Fibroblast of mammary gland (primary cell): ENCODE data around the gene PRR35.
A peak's percentile ranks its signal among the peaks of the same experiment; 100 is the strongest.
"Not testable (repeated sequence)": the region's sequence is repeated elsewhere in the genome, so short reads cannot be mapped to it uniquely, and the experiment has no call there.

ENCODE experiments used
- DNase-seq: peaks from one replicate; pipeline ENCODE4 v3.0.0-alpha.2; 2010; ENCODE audit warnings: low read depth
- H3K4me3 ChIP-seq: 2 replicates; pipeline ENCODE4 v1.5.1; 2011; ENCODE audit warnings: low read depth, mild to moderate bottlenecking, low read length, moderate library complexity; ENCODE audit not compliant: control insufficient read depth
- CTCF ChIP-seq: conservative IDR thresholded peaks from 2 replicates; pipeline ENCODE4 v1.5.1; 2011; ENCODE audit warnings: low read depth, low read length, inconsistent platforms; ENCODE audit not compliant: control insufficient read depth, insufficient read depth

The PRR35 gene

GRCh38 chr16:593807-594206 lies 33.6 kb downstream of the PRR35 start:
- no peak for TF ChIP-seq CTCF
- no peak for DNase-seq
- H3K4me3 ChIP-seq, result no peak overlapping the region

- no peak for DNase-seq
- TF ChIP-seq CTCF, result no peak
Measured at GRCh38 chr16:595094-595528, 34.9 kb downstream of the PRR35 start.

GRCh38 chr16:595942-596735 lies 35.9 kb downstream of the PRR35 start:
- no peak for DNase-seq
- no peak for TF ChIP-seq CTCF
- H3K4me3 ChIP-seq, result no peak overlapping the region

More at GRCh38 chr16:595094-595528, 34.9 kb downstream of the PRR35 start:
- H3K4me3 ChIP-seq, result no peak overlapping the region

- no peak overlapping the region for H3K4me3 ChIP-seq
- TF ChIP-seq CTCF, result no peak
- DNase-seq, result no peak
Measured at GRCh38 chr16:596736-597060, 36.5 kb downstream of the PRR35 start.

GRCh38 chr16:597655-598054 lies 37.5 kb downstream of the PRR35 start:
- DNase-seq, result not testable (repeated sequence)

GRCh38 chr16:598823-599739 lies 38.9 kb downstream of the PRR35 start:
- H3K4me3 ChIP-seq, result no peak overlapping the region
- no peak for TF ChIP-seq CTCF
- DNase-seq, result no peak

More at GRCh38 chr16:597655-598054, 37.5 kb downstream of the PRR35 start:
- H3K4me3 ChIP-seq, result not testable (repeated sequence)

- no peak overlapping the region for H3K4me3 ChIP-seq
- DNase-seq, result no peak
- TF ChIP-seq CTCF, result peak; percentile 16
Measured at GRCh38 chr16:600781-601180, 40.6 kb downstream of the PRR35 start.
